HepG2 (cell line): Measurements from ENCODE around the gene CTXN3. TPM values are rescaled to one million over a fixed set of nuclear protein-coding genes. Genes with fewer than 3 reads are reported as not detected.

Experiments
- ATAC-seq: fragments of 200-7000 bp; cut with Tn5 transposase; 3 replicates; pipeline ENCODE4 v1.9.1; 2020; ENCODE audit warnings: mild to moderate bottlenecking, moderate library complexity
- BruUV-seq: library from RNA; stranded (reverse); fragments of 400-500 nt; replicated peaks from 2 replicates; lab custom pipeline; 2021; lab: Mats Ljungman, UMichigan
- CTCF ChIA-PET: fragments of 300-600 bp; formaldehyde crosslinking; extraction: SDS; loops from one replicate; lab custom pipeline; 2021; ENCODE audit warnings: low total read pairs, inconsistent platforms, low intra/inter-chr PET ratio; lab: Yijun Ruan, JAX
- POLR2A ChIA-PET: fragments of 350-600 bp; sonication (Branson Sonifier 250); formaldehyde crosslinking; loops from one replicate; lab custom pipeline; 2020; ENCODE audit warnings: antibody characterized with exemption, inconsistent platforms; lab: Yijun Ruan, JAX
- DNase-seq: peaks from one replicate; pipeline ENCODE4 v3.0.0-alpha.2; 2015; ENCODE audit warnings: low spot score
- FAIRE-seq: peaks from 3 replicates; lab custom pipeline; 2011; peaks lifted over from hg19 to GRCh38; lab: Jason Lieb, UNC
- H2AFZ ChIP-seq: one replicate; pipeline ENCODE4 v1.6.1; 2011; ENCODE audit warnings: low read length, inconsistent platforms
- H3K27ac ChIP-seq: fragments of 300-600 bp; 3 replicates; pipeline ENCODE4 v1.8.0; 2011; ENCODE audit warnings: mixed run types, mild to moderate bottlenecking, mixed read lengths, low read length, inconsistent platforms; ENCODE audit not compliant: insufficient read depth; ENCODE audit errors: extremely low read length
- H3K27me3 ChIP-seq, 2 experiments: fragments of 200-600 bp in 1 of 2; 2 replicates in 1 of 2; 3 replicates in 1 of 2; pipeline versions ENCODE4 v1.6.0 to v1.8.0; 2011; ENCODE audit warnings: low read length in 2 of 2, mild to moderate bottlenecking in 2 of 2, moderate library complexity in 2 of 2, inconsistent platforms in 1 of 2; ENCODE audit not compliant: insufficient read depth in 2 of 2, control insufficient read depth in 1 of 2
- H3K36me3 ChIP-seq, 2 experiments: fragments of 200-600 bp in 1 of 2; replicated peaks in 1 of 2; 2 replicates in 1 of 2; 3 replicates in 1 of 2; pipeline versions ENCODE4 v1.5.1 to v1.8.0; 2011; ENCODE audit warnings: low read length in 2 of 2, inconsistent platforms in 1 of 2; ENCODE audit not compliant: insufficient read depth in 2 of 2, control insufficient read depth in 1 of 2
- H3K4me1 ChIP-seq: 2 replicates; pipeline ENCODE4 v1.5.1; 2012; ENCODE audit warnings: low read length, inconsistent platforms; ENCODE audit not compliant: insufficient read depth
- H3K4me2 ChIP-seq: 2 replicates; pipeline ENCODE4 v1.6.0; 2011; ENCODE audit warnings: low read depth, low read length, inconsistent platforms
- H3K4me3 ChIP-seq, 3 experiments: fragments of 200-600 bp in 1 of 3; sonication (generic), shearing (Covaris generic) in 1 of 3; replicated peaks in 1 of 3; 2 replicates each; pipeline ENCODE4 v1.5.1; 2011 to 2016; ENCODE audit warnings: low read length in 3 of 3, inconsistent platforms in 2 of 3, low read depth in 2 of 3, mild to moderate bottlenecking in 2 of 3, control low read depth in 1 of 3, mixed read lengths in 1 of 3; ENCODE audit not compliant: insufficient read depth in 1 of 3
- H3K79me2 ChIP-seq: one replicate; pipeline ENCODE4 v1.6.1; 2011; ENCODE audit warnings: low read length, inconsistent platforms; ENCODE audit not compliant: insufficient read depth
- H3K9ac ChIP-seq: 2 replicates; pipeline ENCODE4 v1.6.0; 2011; ENCODE audit warnings: mild to moderate bottlenecking, low read depth, low read length, inconsistent platforms; ENCODE audit not compliant: insufficient read depth
- H3K9me3 ChIP-seq: 2 replicates; pipeline ENCODE4 v1.5.1; 2012; ENCODE audit warnings: mild to moderate bottlenecking, low read length
- H4K20me1 ChIP-seq: 2 replicates; pipeline ENCODE4 v1.6.0; 2011; ENCODE audit warnings: inconsistent platforms, mild to moderate bottlenecking, low read length, moderate library complexity; ENCODE audit not compliant: insufficient read depth
- FOSL1 ChIP-seq: sonication (generic); formaldehyde crosslinking; IDR thresholded peaks from 2 replicates; pipeline ENCODE4 v1.9.0; 2021; ENCODE audit warnings: missing genetic modification reagents, borderline replicate concordance
- MIER2 ChIP-seq: IDR thresholded peaks from 2 replicates; pipeline ENCODE4 v1.6.1; 2016; ENCODE audit warnings: missing biosample characterization, missing genetic modification reagents
- PHB2 ChIP-seq: fragments of 450-650 bp; IDR thresholded peaks from 2 replicates; pipeline ENCODE4 v1.6.1; 2018; ENCODE audit not compliant: partially characterized antibody
- POLR2AphosphoS5 ChIP-seq: IDR thresholded peaks from 2 replicates; pipeline ENCODE4 v1.6.1; 2012; ENCODE audit warnings: low read depth, low read length
- ZNF20 ChIP-seq: sonication (generic); formaldehyde crosslinking; IDR thresholded peaks from 2 replicates; pipeline ENCODE4 v1.4.0; 2020; ENCODE audit warnings: mild to moderate bottlenecking, moderate library complexity, missing genetic modification reagents
- WGBS: methylation state at CpG from one replicate; pipeline ENCODE4 v1.1.6; 2017; ENCODE audit warnings: low lambda C conversion rate; 5-methylcytosine and 5-hydroxymethylcytosine counted together
- in situ Hi-C: cut with HindIII; loops from 2 replicates; pipeline ENCODE4 v1.10.0; 2017; ENCODE audit warnings: low pct_unique_long_range_greater_than_20kb; ENCODE audit not compliant: extremely low pct_ligation_motif_present
- intact Hi-C: fragments of 100-400 bp; cut with micrococcal nuclease; formaldehyde crosslinking; loops from one replicate; pipeline ENCODE4 v1.10.0; 2022; ENCODE audit not compliant: unreplicated experiment
- polyA plus RNA-seq, 8 experiments: library from polyadenylated mRNA; depleted of rRNA in 3 of 8; stranded (reverse) in 7 of 8; unstranded in 1 of 8; fragments of >200 nt; fragmentation: Illumina TruSeq in 4 of 8; extraction: Trizol in 4 of 8; gene quantifications; 2 replicates each; pipeline versions ENCODE4 v1.2.1 to v1.2.3, GENCODE V29; 2011 to 2016; ENCODE audit warnings: low read depth in 4 of 8, missing spikeins in 1 of 8, mixed read lengths in 1 of 8; ENCODE audit not compliant: insufficient read depth in 1 of 8
- total RNA-seq, 5 experiments: library from RNA; depleted of rRNA; stranded (reverse); fragments of >200 nt; fragmentation: Illumina TruSeq; extraction: Trizol; gene quantifications; 2 replicates each; pipeline ENCODE4 v1.2.3, GENCODE V29; 2016; ENCODE audit warnings: low read depth in 1 of 5
- TF ChIP-seq, protein P1 (sequence below): sonication (generic); formaldehyde crosslinking; IDR thresholded peaks from 2 replicates; pipeline ENCODE4; 2020; ENCODE audit warnings: missing genetic modification reagents, mild to moderate bottlenecking, borderline replicate concordance
- TF ChIP-seq, protein P2 (sequence below): sonication (generic); formaldehyde crosslinking; IDR thresholded peaks from 2 replicates; pipeline ENCODE4 v1.8.0; 2022; ENCODE audit warnings: mild to moderate bottlenecking, missing genetic modification reagents, moderate library complexity
- TF ChIP-seq, protein P3 (sequence below): sonication (generic); formaldehyde crosslinking; IDR thresholded peaks from 2 replicates; pipeline ENCODE4 v1.4.0; 2020; ENCODE audit warnings: mild to moderate bottlenecking, missing genetic modification reagents
- TF ChIP-seq, protein P4 (sequence below): sonication (generic); formaldehyde crosslinking; IDR thresholded peaks from 2 replicates; pipeline ENCODE4 v1.5.0; 2020; ENCODE audit warnings: mild to moderate bottlenecking, missing genetic modification reagents
- TF ChIP-seq, protein P5 (sequence below), 2 experiments: sonication (generic) in 1 of 2; formaldehyde crosslinking in 1 of 2; IDR thresholded peaks; 2 replicates each; pipeline versions ENCODE4 v1.6.1 to v1.9.0; 2014 to 2022; ENCODE audit warnings: antibody characterized with exemption in 1 of 2, borderline replicate concordance in 1 of 2, inconsistent platforms in 1 of 2, low read depth in 1 of 2, missing genetic modification reagents in 1 of 2

Gene CTXN3
- total and polyA plus RNA-seq, 2 of the 13 experiments (the other 11 are each of a cell fraction or from before 2014, with no cell fraction given): not detected

DNA sequence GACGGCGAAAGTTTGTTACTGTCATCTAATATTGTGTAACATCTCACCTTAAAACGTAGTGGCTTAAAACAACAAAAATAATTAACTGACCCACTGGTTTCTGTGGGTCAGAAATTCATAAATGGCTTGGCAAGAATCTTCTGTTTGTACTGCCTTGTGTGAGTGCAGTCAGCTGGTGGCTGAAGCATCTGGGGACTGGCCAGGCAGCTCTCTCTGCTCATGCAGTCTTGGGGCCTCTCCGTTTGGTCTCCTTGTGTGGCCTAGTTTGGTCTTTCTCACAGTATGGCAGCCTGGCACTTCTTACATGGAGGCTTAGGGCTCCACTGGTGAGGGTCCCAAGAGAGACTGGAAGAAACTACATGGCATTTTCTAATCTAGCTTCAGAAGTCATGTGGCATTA lies 49.0 kb upstream of the CTXN3 start:
- in situ Hi-C loops: no loop called here
- Histone ChIP-seq H3K27me3 (no peaks in the 10 kb centered on the region), H4K20me1 (no peaks in the 10 kb centered on the region), H3K27ac (no peak overlapping the region), H3K4me3 (no peak overlapping the region), H3K9me3 (no peaks in the 10 kb centered on the region), H3K9ac (no peak overlapping the region), H3K36me3 (no peaks in the 10 kb centered on the region), H3K4me1 (no peaks in the 10 kb centered on the region), H3K4me2 (no peak overlapping the region), H3K79me2 (no peaks in the 10 kb centered on the region), H2AFZ (no peak overlapping the region)
- DNase-seq (no peak), ATAC-seq (no peak), FAIRE-seq (no peak)
- ChIA-PET CTCF (no interaction called here), POLR2A (no interaction called here)
- no TSS peak for BruUV-seq
- 35% methylated on average over 4 of the region's 4 CpGs for WGBS
- intact Hi-C loops: no loop called here
- TF ChIP-seq, protein P1, sequence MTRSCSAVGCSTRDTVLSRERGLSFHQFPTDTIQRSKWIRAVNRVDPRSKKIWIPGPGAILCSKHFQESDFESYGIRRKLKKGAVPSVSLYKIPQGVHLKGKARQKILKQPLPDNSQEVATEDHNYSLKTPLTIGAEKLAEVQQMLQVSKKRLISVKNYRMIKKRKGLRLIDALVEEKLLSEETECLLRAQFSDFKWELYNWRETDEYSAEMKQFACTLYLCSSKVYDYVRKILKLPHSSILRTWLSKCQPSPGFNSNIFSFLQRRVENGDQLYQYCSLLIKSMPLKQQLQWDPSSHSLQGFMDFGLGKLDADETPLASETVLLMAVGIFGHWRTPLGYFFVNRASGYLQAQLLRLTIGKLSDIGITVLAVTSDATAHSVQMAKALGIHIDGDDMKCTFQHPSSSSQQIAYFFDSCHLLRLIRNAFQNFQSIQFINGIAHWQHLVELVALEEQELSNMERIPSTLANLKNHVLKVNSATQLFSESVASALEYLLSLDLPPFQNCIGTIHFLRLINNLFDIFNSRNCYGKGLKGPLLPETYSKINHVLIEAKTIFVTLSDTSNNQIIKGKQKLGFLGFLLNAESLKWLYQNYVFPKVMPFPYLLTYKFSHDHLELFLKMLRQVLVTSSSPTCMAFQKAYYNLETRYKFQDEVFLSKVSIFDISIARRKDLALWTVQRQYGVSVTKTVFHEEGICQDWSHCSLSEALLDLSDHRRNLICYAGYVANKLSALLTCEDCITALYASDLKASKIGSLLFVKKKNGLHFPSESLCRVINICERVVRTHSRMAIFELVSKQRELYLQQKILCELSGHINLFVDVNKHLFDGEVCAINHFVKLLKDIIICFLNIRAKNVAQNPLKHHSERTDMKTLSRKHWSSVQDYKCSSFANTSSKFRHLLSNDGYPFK (CRISPR knock-in tag): no peak
- TF ChIP-seq FOSL1 (CRISPR knock-in tag): no peak
- no peak for TF ChIP-seq ZNF20 (CRISPR knock-in tag)
- TF ChIP-seq PHB2: no peak
- TF ChIP-seq POLR2AphosphoS5: no peak
- TF ChIP-seq, protein P2, sequence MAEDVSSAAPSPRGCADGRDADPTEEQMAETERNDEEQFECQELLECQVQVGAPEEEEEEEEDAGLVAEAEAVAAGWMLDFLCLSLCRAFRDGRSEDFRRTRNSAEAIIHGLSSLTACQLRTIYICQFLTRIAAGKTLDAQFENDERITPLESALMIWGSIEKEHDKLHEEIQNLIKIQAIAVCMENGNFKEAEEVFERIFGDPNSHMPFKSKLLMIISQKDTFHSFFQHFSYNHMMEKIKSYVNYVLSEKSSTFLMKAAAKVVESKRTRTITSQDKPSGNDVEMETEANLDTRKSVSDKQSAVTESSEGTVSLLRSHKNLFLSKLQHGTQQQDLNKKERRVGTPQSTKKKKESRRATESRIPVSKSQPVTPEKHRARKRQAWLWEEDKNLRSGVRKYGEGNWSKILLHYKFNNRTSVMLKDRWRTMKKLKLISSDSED: no peak
- TF ChIP-seq, protein P3, sequence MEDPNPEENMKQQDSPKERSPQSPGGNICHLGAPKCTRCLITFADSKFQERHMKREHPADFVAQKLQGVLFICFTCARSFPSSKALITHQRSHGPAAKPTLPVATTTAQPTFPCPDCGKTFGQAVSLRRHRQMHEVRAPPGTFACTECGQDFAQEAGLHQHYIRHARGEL (CRISPR knock-in tag): no peak
- TF ChIP-seq, protein P4, sequence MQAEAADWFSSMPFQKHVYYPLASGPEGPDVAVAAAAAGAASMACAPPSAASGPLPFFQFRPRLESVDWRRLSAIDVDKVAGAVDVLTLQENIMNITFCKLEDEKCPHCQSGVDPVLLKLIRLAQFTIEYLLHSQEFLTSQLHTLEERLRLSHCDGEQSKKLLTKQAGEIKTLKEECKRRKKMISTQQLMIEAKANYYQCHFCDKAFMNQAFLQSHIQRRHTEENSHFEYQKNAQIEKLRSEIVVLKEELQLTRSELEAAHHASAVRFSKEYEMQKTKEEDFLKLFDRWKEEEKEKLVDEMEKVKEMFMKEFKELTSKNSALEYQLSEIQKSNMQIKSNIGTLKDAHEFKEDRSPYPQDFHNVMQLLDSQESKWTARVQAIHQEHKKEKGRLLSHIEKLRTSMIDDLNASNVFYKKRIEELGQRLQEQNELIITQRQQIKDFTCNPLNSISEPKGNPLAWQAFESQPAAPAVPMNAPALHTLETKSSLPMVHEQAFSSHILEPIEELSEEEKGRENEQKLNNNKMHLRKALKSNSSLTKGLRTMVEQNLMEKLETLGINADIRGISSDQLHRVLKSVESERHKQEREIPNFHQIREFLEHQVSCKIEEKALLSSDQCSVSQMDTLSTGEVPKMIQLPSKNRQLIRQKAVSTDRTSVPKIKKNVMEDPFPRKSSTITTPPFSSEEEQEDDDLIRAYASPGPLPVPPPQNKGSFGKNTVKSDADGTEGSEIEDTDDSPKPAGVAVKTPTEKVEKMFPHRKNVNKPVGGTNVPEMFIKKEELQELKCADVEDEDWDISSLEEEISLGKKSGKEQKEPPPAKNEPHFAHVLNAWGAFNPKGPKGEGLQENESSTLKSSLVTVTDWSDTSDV (CRISPR knock-in tag): no peak
- TF ChIP-seq, protein P5, sequence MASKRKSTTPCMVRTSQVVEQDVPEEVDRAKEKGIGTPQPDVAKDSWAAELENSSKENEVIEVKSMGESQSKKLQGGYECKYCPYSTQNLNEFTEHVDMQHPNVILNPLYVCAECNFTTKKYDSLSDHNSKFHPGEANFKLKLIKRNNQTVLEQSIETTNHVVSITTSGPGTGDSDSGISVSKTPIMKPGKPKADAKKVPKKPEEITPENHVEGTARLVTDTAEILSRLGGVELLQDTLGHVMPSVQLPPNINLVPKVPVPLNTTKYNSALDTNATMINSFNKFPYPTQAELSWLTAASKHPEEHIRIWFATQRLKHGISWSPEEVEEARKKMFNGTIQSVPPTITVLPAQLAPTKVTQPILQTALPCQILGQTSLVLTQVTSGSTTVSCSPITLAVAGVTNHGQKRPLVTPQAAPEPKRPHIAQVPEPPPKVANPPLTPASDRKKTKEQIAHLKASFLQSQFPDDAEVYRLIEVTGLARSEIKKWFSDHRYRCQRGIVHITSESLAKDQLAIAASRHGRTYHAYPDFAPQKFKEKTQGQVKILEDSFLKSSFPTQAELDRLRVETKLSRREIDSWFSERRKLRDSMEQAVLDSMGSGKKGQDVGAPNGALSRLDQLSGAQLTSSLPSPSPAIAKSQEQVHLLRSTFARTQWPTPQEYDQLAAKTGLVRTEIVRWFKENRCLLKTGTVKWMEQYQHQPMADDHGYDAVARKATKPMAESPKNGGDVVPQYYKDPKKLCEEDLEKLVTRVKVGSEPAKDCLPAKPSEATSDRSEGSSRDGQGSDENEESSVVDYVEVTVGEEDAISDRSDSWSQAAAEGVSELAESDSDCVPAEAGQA (IDR thresholded peaks at IDR 0.05; ENCODE audit: low read depth): no peak
- TF ChIP-seq, protein P5 (CRISPR knock-in tag; IDR thresholded peaks at IDR 0.05; ENCODE audit: borderline replicate concordance): no peak
- TF ChIP-seq MIER2 (CRISPR knock-in tag): no peak
